T-helper 1 cell treated with Interleukin-12 subunit alpha and Interleukin-12 subunit beta and Interleukin-4 antibody, amounts not matched to agents 30 ng/mL and 1 ng/mL, for 36 hours (primary cell): ENCODE results near the gene ST3GAL2. TPM values are rescaled to one million over a fixed set of nuclear protein-coding genes. Genes with fewer than 3 reads are reported as not detected.
"Not testable (repeated sequence)": the region's sequence is repeated elsewhere in the genome, so short reads cannot be mapped to it uniquely, and the experiment has no call there.

Experiments
- intact Hi-C: fragments of 100-400 bp; cut with micrococcal nuclease; formaldehyde crosslinking; loops from one replicate; pipeline ENCODE4 v1.15.1; 2024
- total RNA-seq: library from RNA; stranded (reverse); gene quantifications from 2 replicates; pipeline ENCODE4 v1.2.3, GENCODE V29; 2022

The ST3GAL2 gene
- total RNA-seq, 1 donor from 2014 or later = 40.6 TPM

DNA sequence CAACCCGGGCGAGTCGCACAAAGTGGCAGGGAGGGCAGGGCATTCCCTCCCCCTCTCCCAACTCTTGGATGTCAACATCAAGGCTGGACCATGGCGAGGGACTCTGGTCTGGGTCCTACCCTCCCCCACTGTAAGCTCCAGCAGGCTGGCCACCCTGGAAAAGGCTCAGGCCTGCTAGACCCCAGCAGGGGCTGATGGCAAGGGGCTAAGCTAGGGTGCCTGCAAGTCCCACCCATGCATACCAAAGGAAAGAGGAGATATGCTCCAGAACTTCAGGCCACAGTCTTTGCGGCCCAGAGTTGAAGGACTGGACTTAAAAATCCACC lies 19.9 kb downstream of the ST3GAL2 start:
- intact Hi-C loops = loop anchor here (1.0 kb wide), 1 partner anchor 11 kb away; no protein-coding TSS in a partner anchor

DNA sequence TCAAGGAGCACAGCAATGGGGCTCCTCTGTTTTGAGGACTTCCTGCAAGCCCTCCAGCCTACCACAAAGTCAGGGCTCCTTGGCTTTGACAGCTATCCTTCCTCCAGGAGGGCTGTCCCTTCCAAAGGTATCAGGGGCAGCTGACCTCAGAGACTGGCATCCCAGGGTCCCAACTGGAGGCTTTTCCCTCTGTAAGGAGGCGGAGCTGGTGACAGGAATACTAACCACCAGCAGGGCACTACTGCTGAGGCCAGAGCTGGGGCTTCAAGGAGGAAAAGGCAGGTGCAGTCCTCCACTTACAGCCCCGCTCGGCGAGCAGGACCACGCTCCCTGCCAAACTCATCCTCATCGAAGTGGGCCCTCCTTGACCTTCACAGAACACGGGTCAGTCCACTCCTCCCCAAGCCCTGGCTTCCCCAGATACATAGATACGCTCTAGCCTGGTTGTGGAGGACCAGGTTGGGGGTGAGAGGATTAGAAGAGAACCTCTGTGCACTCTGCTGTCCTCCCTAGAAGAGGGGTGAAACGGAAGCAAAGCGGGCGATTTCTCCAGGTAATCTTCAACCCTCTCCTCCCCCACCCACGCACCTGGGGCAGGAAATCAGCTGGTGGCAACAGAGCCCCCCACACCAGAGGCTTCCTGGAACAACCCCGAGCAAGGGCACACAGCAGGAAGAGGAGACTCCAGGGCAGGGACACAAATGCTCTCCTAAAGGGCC lies 20.5 kb downstream of the ST3GAL2 start:
- intact Hi-C loops = no loop called here

GRCh38 chr16:70417661-70418060 lies 21.2 kb downstream of the ST3GAL2 start:
- intact Hi-C loops = no loop called here

GRCh38 chr16:70416748-70417616 lies 21.9 kb downstream of the ST3GAL2 start:
- intact Hi-C loops = no loop called here

DNA sequence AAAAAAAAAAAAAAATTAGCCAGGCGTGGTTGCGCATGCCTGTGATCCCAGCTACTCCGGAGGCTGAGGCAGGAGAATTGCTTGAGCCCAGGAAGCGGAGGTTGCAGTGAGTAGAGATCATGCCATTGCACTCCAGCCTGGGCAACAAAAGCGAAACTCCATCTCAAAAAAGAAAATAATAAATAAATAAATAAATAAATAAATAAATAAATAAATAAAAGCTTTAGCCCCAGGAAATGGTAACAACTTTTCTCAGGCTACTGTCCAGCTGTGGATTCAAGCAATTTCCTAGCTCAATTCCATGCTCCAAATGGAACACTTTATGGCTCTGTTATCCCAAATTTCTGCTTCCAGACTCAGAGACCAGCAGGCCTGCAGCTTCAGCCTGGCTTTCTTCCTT lies 25.3 kb downstream of the ST3GAL2 start:
- intact Hi-C loops = not testable (repeated sequence)

DNA sequence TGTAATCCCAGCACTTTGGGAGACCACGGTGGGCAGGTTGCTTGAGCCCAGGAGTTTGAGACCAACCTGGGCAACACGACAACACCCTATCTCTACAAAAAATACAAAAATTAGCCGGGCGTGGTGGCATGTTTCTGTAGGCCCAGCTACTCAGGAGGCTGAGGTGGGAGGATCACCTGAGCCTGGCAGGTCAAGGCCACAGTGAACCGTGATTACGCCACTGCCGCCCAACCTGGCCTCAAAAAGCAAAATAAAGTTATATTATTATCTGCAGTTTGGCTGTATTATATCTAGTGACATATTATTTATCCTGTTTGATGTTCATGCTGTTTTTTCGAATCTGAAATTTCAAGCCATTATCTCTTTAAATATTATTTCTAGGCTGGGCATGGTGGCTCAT lies 26.5 kb downstream of the ST3GAL2 start:
- intact Hi-C loops = no loop called here

GRCh38 chr16:70410734-70411133 lies 28.2 kb downstream of the ST3GAL2 start:
- intact Hi-C loops = no loop called here

DNA sequence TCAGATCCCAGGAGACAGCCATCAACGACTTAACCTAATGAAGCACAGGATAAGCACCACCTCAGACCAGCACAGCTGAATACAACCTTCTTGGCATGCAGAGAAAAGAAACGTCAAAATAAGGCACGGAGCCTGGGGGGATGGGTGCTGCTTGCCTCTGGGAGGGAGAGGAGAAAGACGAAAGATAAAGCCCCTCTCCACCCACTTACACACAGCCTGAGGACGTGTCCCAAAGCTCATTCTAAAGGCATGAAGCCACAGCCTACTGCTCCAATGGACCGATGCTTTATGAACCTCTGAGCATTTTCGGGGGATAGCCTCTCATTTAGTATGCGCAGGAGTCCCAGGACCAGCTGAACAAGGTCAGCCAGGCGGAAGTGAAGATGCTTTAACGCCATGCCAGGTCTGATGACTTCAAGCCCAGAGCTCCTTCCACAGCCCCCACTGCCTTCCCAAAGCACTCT lies 31.1 kb downstream of the ST3GAL2 start:
- intact Hi-C loops = no loop called here

GRCh38 chr16:70406104-70406503 lies 32.8 kb downstream of the ST3GAL2 start:
- intact Hi-C loops = not testable (repeated sequence)

GRCh38 chr16:70402916-70403659 lies 35.8 kb downstream of the ST3GAL2 start:
- intact Hi-C loops = no loop called here

- intact Hi-C loops = no loop called here
Measured at GRCh38 chr16:70399951-70400350, 38.9 kb downstream of the ST3GAL2 start.

DNA sequence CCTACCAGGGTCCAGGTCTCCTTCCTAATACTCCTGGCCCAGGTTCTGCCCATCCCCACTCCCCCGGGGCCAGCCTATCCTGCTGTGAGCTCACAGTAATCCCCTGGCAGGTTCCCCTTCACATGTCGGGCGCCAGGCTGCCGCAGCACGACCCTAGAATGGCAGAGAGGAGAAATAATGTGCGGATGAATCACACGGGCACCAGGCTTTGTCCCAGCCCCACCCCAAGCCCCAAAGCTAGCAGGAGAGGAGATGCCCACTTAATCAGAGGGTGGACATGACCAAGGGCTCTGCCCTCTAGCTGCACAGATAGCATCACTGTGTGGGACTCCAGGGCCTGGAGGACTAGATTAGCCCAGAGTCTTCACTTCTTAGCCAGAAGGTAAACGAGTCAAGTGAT lies 39.5 kb downstream of the ST3GAL2 start:
- intact Hi-C loops = no loop called here

DNA sequence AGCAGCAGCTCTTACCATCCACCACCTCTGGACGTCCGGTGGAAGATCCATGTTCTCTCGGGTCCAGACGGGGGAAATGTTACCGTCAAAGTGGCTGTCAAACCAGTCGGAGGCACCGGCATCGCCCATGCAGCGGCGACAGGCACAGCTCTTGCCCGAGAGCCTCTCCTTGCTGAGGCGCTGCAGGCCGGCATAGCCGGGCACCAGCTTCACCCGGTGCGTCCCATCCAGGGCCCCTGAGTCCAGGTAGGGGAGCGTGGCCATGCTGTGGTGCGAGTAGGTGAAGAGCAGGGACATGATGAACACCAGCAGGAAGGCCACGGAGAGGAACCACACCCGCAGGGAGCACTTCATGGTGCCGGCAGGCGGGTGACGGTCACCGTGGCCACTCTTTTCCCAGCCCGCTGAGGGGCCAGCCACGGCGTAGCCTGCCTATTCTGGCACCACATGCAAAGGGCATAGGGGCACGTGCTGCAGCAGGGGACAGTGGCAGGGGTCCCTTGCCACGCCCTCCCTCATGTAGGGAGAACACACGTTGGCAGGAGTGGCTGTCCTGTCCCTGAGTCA lies 40.6 kb downstream of the ST3GAL2 start:
- intact Hi-C loops = no loop called here

- intact Hi-C loops = no loop called here
Measured at GRCh38 chr16:70396246-70396904, 42.5 kb downstream of the ST3GAL2 start.

GRCh38 chr16:70395345-70395901 lies 43.5 kb downstream of the ST3GAL2 start:
- intact Hi-C loops = no loop called here

DNA sequence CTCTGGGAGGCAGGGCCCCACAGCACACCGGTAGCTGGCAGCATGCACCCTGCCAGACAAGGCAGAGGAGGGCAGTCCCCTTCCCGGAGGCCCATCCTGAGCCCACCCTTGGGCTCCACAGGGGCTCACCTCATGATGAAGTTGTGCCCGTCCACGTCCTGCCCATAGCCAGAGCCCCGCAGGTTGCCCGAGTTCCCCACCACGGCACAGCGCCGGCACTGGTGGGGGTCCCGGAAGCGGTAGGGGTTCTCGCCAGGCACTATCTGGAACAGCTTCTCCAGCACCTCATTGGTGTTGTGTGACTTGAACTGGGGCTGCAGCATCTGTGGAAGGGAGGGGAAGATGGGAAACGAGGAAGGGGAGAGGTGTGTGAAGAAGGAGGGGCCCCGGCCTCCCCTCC lies 44.0 kb downstream of the ST3GAL2 start:
- intact Hi-C loops = no loop called here

DNA sequence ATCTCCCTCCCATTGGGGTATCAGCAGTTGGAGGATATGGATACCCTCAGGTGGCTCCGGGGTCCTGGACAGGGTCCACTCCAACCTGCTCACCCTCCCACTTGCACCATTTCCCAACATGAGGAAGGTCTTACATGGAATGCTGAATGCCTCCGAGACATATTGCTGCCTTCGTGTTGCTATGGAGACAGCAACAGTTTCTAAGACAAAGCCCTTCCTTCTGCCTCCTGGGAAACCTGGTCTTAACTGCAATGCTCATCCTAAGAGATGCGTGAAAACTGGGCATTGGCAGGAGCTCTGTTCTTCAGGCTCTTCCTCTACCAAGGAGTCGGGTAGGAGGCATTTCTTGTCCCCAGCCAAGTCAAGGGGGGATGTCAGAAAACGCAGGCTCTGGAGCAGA lies 45.2 kb downstream of the ST3GAL2 start:
- intact Hi-C loops = no loop called here

DNA sequence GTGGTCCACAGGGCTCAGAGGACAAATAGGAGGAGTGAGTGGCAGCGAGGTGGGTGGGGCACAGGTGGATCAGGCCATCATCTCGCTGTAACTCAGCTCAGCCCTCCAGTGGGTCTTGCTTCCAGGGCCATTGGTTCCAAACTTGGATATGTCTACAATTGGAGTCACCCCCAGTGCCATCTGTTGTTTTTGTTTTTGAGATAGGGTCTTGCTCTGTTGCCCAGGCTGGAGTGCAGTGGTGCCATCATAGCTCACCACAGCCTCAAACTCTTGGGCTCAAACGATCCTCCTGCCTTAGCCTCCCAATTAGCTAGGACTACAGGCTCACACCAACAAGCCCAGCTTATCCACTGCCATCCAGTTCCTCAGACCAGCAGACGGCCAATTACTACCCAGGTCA lies 46.3 kb downstream of the ST3GAL2 start:
- intact Hi-C loops = no loop called here

- intact Hi-C loops = no loop called here
Measured at GRCh38 chr16:70391881-70392481, 46.9 kb downstream of the ST3GAL2 start.

DNA sequence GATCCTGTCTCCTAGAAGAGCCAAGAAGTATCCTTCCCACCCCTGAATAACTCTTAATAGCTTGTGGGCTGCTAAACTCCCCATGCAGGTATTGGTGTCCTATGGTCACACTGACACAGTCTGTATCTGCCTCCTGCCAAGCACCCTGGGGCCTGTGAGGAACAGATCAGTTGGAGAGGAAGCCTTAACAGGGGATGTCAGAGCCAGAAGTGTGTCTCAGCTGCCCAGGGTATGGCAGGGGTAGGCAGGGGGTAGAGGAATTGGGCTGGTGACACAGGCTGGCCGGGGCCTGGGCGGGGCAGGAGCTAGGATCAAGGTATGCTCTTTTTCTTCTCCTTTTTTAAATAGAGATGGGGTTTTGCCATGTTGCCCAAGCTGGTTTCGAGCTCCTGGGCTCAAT lies 47.5 kb downstream of the ST3GAL2 start:
- intact Hi-C loops = no loop called here
